NOMO-1 treated with dmso at 0.1 percent for 144 hours (cell line): ENCODE data around the gene DYNAP.

Experiments
- DNase-seq: peaks from one replicate; lab custom pipeline; 2025; ENCODE audit not compliant: unreplicated experiment; lab: John Stamatoyannopoulos, UW

DYNAP gene

GRCh38 chr18:54636217-54636616 is 45.2 kb downstream of the DYNAP start:
- no peak for DNase-seq

GRCh38 chr18:54641734-54642133 is 50.7 kb downstream of the DYNAP start:
- no peak for DNase-seq

- no peak for DNase-seq
Measured at GRCh38 chr18:54647176-54647575, 56.1 kb downstream of the DYNAP start.
